HG03432 (cell line): ENCODE data around the gene EFEMP2.

Source experiments
- ATAC-seq: cut with Tn5 transposase; IDR thresholded peaks from one replicate; pipeline ENCODE4 v1.9.1; 2021; ENCODE audit warnings: mild to moderate bottlenecking, moderate library complexity; ENCODE audit not compliant: unreplicated experiment

EFEMP2 gene

DNA sequence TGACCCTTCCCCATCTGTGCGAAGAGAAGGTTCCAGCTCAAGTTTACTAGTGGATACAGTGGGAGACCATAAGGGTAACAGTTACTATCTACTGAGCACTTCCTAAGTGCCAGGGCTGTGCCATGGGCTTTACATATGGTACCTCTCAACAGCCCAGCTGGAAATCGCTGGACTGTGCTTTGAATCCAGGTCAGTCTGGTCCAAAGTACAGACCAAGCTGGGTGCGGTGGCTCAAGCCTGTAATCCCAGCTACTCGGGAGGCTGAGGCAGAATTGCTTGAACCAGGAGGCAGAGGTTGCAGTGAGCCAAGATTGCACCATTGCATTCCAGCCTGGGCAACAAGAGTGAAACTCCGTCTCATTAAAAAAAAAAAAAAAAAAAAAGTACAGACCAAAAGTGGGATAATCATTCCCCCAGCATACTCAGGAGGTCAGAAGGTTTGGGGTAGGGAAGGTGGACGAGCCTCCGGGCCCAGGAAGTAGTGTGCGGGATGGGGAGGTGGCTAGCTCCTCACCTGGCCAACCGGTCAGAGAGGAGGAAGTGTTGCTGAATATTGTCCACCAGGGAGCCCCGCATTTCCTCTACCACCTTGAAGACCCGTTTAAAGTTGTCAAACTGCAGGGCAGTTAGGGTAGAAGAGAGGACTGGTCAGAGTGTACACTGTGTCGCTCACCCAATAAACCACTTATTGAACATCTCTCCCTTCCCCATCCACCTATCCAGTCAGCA is 13.4 kb upstream of the EFEMP2 start:
- ATAC-seq, result no peak

DNA sequence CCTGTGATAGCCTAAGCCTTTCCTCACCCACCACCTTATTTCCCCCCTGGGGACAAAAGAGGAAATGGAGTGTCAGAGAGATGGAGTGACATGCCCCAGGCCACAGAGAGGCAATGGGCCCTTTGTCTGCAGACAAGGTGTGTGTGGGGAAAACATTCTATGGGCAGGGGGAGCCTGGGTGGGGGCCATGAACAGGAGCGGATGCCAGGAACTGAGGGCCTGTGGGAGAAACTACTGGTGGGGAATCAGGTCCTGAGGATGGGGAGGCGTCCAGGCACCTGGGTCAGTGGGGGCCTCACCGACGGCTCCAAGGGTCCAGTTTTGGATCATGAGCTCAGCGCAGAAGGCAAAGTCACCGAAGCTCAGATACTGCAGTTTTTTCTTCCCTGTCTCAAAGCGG is 12.6 kb upstream of the EFEMP2 start:
- no peak for ATAC-seq

DNA sequence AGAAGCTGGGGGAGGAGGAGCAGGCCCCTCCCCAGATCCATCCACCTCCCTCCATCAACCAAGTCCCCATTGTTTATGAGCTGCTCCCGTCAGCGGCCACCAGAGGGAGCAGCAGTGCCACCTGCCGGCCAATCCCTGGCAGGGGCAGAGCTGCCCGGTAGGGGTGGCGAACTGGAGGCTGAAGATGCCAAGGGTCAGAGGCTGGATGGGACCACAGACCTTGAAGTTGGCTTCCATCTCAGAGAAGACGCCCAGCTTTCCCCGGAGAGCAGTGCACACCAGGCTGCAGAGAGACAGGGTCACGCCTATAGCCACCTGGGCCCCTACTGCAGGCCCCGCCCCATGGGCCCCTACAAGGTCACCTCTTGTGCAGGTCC is 12.1 kb upstream of the EFEMP2 start:
- ATAC-seq, result no peak

DNA sequence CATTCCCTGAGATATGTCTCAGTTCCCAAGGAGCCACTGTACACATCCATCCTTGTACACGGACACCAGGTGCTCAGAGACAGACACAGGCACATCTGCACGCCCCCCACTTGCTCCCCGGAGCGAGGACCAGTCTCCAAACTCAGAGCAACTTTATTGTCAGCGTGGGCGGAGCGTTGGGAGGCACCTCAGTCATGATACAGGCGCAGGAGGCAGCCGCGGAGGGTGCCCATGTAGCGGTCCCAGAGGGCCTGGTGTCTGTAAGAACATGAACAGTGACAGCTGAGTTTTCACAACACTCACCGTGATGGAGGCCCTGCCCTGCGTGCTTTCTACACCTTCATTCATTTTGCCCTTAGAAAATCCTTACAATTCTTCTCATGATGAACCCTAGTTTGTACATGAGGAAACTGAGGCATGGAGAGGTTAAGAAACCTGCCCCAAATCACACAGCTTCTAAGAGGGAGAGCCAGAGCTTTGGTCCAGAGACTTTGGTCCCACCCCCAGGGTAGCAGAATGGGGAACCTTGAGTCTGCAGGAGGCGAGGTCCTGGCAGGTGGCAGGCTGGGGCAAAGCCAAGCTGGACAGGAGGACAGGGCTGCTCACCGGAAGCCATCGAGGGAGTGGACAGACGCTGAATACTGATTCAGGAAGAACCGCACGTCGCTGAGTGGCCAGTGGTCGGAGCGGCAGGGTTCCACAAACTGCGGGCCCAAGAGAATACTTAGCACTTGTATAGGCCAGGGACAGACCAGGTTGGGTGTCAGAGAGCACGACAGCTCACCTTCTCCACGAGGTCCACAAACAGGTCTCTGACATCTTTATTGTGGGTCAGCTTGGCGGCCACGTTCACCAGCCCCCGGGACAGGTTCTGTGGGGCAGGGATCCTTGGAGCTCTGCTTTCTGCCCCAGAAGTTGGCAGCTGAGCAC is 11.5 kb upstream of the EFEMP2 start:
- no peak for ATAC-seq

DNA sequence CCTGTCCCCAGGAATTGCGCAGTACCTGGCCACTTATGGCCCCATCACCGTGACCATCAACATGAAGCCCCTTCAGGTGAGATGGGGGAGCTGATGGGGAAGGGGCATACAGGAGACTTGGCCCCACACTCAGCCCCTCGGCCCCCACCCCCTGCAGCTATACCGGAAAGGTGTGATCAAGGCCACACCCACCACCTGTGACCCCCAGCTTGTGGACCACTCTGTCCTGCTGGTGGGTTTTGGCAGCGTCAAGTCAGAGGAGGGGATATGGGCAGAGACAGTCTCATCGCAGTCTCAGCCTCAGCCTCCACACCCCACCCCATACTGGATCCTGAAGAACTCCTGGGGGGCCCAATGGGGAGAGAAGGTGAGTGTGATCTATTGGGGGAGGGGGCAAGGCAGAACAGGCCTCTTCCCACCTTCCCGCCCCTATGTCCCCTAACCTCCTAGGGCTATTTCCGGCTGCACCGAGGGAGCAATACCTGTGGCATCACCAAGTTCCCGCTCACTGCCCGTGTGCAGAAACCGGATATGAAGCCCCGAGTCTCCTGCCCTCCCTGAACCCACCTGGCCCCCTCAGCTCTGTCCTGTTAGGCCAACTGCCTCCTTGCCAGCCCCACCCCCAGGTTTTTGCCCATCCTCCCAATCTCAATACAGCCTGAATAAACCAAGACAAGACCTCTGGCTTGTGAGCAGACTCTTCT is 10.6 kb upstream of the EFEMP2 start:
- ATAC-seq, result no peak

DNA sequence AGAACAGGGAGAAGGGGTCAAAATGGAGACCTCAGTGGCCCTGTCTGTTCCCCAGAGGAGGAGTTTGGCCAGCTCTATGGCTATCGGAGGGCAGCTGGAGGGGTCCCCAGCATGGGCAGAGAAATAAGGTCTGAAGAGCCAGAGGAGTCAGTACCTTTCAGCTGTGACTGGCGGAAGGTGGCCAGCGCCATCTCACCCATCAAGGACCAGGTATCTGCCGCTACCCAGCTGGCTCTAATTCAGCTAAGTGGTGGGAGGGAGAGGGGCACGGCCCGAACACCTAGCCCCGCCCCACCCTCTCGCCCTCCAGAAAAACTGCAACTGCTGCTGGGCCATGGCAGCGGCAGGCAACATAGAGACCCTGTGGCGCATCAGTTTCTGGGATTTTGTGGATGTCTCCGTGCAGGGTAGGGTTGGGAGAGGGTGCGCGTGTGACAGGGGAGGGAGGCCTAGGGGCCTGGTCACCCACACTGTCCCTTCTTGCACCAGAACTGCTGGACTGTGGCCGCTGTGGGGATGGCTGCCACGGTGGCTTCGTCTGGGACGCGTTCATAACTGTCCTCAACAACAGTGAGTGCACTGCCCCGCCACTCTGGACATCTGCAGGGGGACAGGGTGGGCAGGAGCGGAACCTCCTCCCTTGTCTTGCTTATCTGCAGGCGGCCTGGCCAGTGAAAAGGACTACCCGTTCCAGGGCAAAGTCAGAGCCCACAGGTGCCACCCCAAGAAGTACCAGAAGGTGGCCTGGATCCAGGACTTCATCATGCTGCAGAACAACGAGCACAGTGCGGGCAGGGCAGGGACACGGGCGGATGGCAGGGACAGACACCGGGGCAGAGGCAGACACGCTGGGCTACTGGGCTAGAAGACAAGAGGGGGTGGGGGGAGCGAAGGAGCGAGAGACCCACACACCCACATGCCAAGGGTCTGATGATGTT is 9.8 kb upstream of the EFEMP2 start:
- ATAC-seq, result no peak

DNA sequence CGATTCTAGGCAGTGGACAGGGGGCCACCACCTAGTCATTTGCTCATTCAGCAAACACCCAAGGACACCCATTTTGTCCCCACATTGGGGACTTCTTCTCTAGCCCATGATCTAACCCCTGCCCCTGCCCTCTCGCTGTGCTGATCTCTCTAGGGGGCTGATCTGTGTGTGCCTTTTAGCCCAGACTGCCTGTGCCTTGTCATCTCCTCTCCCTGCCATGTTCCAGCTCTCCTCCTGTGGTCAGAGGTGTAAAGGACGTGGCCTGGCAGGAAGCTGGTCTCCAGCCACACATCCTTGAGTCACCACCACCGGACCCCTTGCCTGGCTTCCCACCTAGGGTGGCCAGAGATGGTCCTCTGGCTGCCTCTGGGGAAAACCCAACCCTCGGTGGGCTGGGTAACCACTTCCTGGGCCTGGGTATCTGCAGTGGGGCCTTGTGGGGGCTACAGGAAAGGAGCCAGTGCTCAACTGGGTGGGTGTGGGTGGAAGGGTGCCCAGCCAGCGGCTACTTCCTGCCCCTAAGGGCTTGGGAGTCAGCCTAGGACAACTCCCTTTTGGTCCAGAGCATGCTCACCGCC is 8.3 kb upstream of the EFEMP2 start:
- ATAC-seq, result no peak

DNA sequence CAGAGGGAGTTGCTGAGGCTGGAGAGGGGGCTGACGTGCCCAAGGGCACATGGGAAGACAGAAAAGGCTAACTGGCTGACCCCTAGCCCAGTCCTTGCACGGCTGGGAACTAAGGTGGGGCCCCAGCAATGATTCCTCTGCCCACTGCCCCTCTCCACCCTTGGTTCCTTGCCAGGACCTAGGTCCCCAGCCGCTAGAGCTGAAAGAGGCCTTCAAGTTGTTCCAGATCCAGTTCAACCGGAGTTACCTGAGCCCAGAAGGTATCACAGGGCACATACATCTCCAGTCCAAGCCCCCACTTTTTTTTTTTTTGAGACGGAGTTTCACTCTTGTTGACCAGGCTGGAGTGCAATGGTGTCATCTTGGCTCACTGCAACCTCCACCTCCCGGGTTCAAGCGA is 7.4 kb upstream of the EFEMP2 start:
- no peak for ATAC-seq

DNA sequence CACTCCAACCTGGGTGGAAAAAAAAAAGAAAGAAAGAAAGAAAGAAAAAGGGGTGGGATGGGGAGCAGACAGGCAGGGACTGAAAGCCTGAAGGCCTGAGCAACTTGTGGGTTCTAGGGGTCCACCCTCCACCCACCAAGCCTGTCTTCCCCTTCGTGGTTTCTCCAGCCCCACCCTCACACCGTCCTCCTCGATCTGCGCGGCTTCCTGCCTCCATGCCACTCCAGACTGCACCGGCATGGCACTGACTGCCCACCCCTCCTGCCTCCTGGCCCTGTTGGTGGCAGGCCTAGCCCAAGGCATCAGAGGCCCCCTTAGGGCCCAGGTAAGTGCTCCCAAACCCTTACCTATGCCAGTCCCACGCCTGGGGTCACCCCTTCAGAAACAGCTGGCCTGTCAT is 7.0 kb upstream of the EFEMP2 start, which contains the start of gene CTSW:
Gene CTSW (plus strand): TSS at position 221 of the 400 bp plus-strand sequence. CDS start 18 bp downstream, at position 239.
- no peak for ATAC-seq

DNA sequence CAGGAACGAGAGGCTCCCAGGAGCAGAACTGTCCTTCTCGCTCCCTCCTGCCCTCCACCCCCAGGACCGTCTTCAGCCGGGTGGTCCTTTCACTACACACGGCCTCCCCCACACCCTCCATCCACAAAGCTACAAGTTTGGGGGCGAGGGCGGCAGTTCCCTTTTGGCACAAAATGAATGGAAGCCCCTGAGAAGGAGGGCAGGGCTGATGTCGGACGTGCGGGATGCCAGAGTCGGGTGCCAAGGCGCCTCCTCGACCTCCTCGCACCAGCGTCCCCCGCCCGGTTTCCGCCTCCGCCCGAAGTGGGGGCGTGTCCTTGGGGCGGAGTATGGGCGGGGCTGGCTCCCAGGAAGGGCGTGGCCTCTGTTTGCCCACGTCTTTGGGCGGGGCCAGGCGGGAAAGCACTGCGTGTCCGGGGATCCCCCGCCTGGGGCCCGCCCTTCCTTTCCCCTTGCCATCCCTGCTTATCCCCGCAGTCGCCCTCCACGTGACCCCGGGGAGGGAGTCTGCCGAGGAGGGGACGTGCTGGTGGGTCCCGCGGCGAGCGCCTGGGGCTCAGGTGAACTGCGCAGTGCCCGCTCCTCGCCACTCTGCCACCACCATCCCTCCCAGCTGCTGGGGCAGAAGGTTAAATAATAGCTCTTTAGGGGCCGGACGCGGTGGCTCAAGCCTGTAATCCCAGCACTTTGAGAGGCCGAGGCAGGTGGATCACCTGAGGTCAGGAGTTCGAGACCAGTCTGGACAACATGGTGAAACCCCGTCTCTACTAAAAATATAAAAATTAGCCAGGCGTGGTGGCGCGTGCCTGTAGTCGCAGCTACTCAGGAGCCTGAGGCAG is 937 bp upstream of the EFEMP2 start:
- peak; percentile 81 for ATAC-seq

DNA sequence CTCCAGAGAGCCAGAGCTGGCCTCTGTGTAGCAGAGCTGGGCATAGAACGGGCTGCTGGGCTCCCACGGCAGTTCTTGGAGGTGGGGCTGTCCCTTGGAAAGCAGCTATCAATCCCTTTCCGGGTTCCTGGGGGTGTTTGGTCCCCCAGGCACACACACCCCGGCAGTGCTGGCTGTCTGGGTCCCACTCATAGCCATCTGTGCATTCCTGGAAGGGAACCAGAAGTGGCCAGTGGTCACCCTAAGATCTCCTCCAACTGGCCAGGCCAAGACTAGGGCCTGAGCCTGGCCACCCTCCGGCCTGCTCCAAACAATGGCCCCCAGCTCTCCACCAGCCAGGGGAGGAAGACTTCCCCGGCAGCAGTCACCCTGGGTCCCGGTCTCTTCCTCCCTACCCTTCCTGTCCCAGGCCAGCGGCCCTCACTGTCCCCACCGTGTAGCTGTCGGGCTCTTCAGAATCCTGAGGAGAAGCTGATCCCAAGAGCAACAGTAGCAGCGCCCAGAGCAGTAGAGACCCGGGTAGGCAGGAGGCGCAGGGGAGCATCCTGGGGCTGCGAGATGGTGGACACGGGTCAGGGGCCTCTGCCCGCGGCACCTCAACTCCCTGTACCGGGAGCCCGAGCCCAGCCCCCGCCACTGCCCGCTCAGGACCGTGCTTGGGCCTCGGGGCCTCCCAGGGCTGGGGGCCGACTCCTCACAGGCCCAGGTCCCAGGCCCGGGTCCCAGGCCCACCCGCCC is 620 bp downstream of the EFEMP2 start:
- ATAC-seq, result no peak

DNA sequence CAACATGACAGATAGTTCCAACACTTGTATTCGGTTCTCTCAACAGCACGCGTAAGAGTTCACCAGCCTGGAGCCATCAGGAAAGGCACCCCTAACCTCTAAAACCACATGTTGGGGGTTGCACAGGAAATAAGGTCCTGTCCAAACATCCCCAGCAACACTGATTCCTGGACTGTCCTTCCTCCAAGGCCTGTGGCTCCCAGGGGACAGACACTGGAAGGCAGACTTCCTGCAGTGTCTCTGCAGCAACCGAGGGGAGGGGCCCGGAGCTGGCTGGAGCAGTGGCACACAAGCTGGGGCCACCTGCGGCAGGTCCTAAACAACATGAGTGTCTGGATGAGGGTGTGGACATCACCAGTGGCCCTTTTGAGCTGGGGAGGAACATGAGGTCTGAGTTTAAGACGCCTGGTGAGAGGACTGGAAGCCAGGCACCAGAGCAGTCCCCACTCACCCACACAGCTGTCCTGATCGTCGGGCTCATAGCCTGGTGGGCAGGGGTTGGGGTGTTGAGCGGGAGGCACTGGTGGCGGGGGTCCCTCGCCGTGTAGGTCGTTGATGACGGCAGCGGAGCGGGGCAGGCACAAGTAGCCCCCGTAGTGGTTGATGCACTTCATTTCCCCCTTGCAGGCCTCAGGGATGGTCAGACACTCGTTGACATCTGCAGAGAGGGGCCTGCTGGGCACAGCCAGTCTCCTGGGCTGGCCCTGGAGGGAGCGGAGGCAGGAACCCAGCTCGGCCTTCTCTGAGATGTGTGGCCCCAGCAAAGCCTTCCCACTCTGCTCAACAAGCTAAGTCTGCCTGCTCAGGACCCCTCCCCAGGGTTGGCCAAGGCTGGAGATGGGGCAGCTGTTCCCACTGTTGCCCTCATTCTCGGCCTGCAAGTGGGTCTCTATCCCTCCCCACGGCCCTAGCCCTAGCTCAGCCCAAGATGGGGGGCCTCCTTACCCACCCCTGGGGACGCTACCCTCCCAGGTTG is 1.6 kb downstream of the EFEMP2 start:
- no peak for ATAC-seq

DNA sequence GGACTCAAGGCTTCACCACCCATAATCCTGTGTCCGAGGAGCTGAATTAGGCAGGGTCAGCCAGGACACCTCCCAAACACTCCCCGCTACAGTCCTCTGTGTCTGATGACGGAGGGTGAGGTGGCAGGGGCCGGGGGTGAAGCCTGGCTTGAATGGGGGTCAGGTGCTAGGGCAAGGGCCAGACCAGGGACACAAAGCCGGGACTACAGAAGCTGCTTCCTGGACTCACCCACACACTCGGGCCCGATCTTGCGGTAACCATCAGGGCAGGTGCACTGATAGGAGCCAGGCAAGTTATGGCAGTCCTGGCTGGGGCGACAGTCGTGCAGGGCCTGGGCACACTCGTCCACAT is 2.3 kb downstream of the EFEMP2 start:
- no peak for ATAC-seq

DNA sequence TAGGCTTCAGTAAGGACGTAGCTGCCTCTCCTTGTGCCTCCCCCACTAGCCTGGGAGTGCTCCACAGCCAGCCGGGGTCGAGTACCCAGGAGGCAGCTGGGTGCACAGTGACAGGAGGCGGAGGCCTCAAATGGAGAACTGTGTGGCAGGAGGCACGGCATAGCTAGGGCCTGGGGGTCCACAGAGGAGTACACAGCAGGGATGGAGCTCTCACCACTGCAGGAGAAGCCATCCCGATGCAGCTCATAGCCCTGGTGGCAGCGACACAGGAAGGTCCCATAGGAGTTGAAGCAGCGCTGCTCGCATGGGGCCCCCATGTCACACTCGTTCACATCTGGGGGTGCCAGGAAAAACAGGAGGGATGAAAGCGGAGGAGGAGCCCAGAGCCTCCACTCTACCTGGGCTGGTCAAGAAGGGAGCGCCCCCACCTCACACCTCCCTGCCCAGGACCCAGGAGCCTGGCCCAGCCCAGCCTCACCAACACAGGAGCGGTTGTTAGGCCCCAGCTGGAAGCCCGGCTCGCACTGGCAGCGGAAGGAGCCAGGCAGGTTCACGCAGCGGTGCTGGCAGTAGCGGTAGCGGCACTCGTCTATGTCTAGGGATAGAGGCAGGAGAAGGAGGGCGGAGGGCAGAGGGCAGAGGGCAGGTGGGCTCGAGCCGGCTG is 2.8 kb downstream of the EFEMP2 start:
- ATAC-seq, result no peak

DNA sequence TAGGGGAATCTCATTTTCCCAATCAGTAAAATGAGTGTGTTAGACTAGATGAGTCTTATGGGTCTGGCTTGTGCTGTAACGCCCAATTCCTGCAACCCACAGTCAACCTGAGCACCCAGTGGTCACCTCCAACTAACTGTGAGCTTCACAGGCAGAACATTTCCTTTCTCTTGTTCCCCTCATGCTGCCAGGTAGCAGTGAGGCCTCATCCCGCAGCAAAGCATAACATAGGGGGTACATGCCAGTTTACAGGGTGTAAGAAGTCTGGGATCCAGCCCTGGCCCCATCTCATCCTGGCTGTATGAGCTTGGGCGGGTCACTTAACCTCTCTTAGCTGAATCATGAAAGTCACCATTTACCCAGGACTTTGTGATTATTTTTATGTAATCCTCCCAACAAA is 3.7 kb downstream of the EFEMP2 start:
- ATAC-seq, result no peak

DNA sequence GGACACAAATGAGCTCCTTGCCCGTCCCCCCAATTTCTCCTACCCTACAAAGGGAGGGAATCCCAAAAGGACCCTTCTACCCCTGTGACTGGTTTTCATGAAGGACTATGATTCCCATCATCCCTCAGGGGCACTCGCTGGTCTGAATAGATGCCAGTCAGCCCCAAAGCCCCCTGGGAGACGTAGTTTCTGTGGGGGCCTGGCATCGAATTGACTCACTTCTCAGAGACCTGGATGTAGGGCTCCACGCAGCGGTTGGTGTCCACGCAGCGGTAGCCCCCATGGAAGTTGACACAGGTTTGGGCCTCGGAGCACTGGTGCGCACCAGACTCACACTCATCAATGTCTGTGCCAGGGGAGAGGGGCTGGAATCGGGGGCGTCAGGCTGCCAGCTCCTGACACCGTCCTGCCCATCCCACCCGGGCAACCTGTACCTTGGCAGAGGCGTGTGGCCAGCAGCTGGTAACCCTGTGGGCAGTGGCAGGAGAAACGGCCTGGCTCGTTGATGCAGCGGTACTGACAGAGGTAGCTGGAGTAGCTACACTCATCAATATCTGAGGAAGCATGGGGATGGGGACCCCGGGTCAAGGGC is 4.4 kb downstream of the EFEMP2 start:
- no peak for ATAC-seq
